ENCODE measurements around the gene MCOLN2.
"Not testable (repeated sequence)": the region's sequence is repeated elsewhere in the genome, so short reads cannot be mapped to it uniquely, and the experiment has no call there.

DNA sequence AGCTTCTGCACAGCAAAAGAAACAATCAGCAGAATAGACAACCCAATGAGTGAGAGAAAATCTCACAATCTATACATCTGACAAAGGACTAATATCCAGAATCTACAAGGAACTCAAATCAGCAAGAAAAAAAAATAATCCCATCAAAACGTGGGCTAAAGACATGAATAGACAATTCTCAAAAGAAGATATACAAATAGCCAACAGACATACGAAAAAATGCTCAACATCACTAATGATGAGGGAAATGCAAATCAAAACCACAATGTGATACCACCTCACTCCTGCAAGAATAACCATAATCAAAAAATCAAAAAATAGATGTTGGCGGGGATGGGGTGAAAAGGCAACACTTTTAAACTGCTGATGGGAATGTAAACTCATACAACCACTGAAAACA lies 10.4 kb downstream of the MCOLN2 start:
- not testable (repeated sequence) for TF ChIP-seq OVOL2 (CRISPR knock-in tag; IDR thresholded peaks at IDR 0.05; ENCODE audit: borderline replicate concordance); CREB1 (CRISPR knock-in tag; IDR thresholded peaks at IDR 0.05); ZNF317 (CRISPR knock-in tag; IDR thresholded peaks at IDR 0.05; ENCODE audit: borderline replicate concordance, low read depth)
- TF ChIP-seq, protein P1, sequence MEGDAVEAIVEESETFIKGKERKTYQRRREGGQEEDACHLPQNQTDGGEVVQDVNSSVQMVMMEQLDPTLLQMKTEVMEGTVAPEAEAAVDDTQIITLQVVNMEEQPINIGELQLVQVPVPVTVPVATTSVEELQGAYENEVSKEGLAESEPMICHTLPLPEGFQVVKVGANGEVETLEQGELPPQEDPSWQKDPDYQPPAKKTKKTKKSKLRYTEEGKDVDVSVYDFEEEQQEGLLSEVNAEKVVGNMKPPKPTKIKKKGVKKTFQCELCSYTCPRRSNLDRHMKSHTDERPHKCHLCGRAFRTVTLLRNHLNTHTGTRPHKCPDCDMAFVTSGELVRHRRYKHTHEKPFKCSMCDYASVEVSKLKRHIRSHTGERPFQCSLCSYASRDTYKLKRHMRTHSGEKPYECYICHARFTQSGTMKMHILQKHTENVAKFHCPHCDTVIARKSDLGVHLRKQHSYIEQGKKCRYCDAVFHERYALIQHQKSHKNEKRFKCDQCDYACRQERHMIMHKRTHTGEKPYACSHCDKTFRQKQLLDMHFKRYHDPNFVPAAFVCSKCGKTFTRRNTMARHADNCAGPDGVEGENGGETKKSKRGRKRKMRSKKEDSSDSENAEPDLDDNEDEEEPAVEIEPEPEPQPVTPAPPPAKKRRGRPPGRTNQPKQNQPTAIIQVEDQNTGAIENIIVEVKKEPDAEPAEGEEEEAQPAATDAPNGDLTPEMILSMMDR (IDR thresholded peaks at IDR 0.05), result not testable (repeated sequence)
- TF ChIP-seq, protein P2, sequence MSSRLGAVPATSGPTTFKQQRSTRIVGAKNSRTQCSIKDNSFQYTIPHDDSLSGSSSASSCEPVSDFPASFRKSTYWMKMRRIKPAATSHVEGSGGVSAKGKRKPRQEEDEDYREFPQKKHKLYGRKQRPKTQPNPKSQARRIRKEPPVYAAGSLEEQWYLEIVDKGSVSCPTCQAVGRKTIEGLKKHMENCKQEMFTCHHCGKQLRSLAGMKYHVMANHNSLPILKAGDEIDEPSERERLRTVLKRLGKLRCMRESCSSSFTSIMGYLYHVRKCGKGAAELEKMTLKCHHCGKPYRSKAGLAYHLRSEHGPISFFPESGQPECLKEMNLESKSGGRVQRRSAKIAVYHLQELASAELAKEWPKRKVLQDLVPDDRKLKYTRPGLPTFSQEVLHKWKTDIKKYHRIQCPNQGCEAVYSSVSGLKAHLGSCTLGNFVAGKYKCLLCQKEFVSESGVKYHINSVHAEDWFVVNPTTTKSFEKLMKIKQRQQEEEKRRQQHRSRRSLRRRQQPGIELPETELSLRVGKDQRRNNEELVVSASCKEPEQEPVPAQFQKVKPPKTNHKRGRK (CRISPR knock-in tag; IDR thresholded peaks at IDR 0.05; ENCODE audit: borderline replicate concordance), result not testable (repeated sequence)
